DOHH2 (cell line): Measurements from ENCODE around the gene EMSY.

Experiments
- H3F3A ChIP-seq: fragments of 200-600 bp; sonication (generic), shearing (Covaris generic); 2 replicates; pipeline ENCODE4 v1.6.0; 2016; ENCODE audit warnings: antibody characterized with exemption, mild to moderate bottlenecking; ENCODE audit not compliant: control insufficient read depth, insufficient read depth
- H3K27ac ChIP-seq: fragments of 200-600 bp; sonication (generic); 2 replicates; pipeline ENCODE4 v1.5.1; 2014; ENCODE audit warnings: low read depth, mild to moderate bottlenecking, low read length, moderate library complexity
- H3K27me3 ChIP-seq: fragments of 200-600 bp; sonication (generic); 2 replicates; pipeline ENCODE4 v1.6.1; 2014; ENCODE audit warnings: mild to moderate bottlenecking, low read length, mixed read lengths; ENCODE audit not compliant: control insufficient read depth
- H3K36me3 ChIP-seq: fragments of 200-600 bp; sonication (generic); 2 replicates; pipeline ENCODE4 v1.6.1; 2014; ENCODE audit warnings: mild to moderate bottlenecking, low read length, moderate library complexity, mixed read lengths; ENCODE audit not compliant: control insufficient read depth
- H3K4me1 ChIP-seq: fragments of 200-600 bp; sonication (generic); 2 replicates; pipeline ENCODE4 v1.6.1; 2014; ENCODE audit warnings: mild to moderate bottlenecking, low read length, mixed read lengths; ENCODE audit not compliant: control insufficient read depth
- H3K4me2 ChIP-seq: fragments of 200-600 bp; sonication (generic); 2 replicates; pipeline ENCODE4 v1.6.0; 2014; ENCODE audit warnings: mild to moderate bottlenecking, low read length, moderate library complexity
- H3K4me3 ChIP-seq: fragments of 200-600 bp; sonication (generic); 2 replicates; pipeline ENCODE4 v1.5.1; 2014; ENCODE audit warnings: mild to moderate bottlenecking, low read length, mixed read lengths
- H3K79me2 ChIP-seq: fragments of 200-600 bp; sonication (generic); 2 replicates; pipeline ENCODE4 v1.6.1; 2014; ENCODE audit warnings: mild to moderate bottlenecking, low read length, mixed read lengths; ENCODE audit not compliant: control insufficient read depth
- H3K9me2 ChIP-seq: fragments of 200-600 bp; sonication (generic); replicated peaks from 2 replicates; pipeline ENCODE4 v1.6.1; 2014; ENCODE audit warnings: mild to moderate bottlenecking, low read length, mixed read lengths; ENCODE audit not compliant: control insufficient read depth
- H3K9me3 ChIP-seq: fragments of 200-600 bp; sonication (generic); 2 replicates; pipeline ENCODE4 v1.6.1; 2014; ENCODE audit warnings: antibody characterized with exemption, low read length, mixed read lengths; ENCODE audit not compliant: control insufficient read depth, insufficient read depth
- H4K20me1 ChIP-seq: fragments of 200-600 bp; sonication (generic); 2 replicates; pipeline ENCODE4 v1.6.0; 2014; ENCODE audit warnings: low read depth, mild to moderate bottlenecking, antibody characterized with exemption, low read length, moderate library complexity; ENCODE audit not compliant: control insufficient read depth, insufficient read depth
- CTCF ChIP-seq: fragments of 200-600 bp; sonication (generic); IDR thresholded peaks from one replicate; pipeline ENCODE4 v1.5.1; 2014; ENCODE audit warnings: antibody characterized with exemption, mild to moderate bottlenecking, low read depth, low read length; ENCODE audit not compliant: poor library complexity, severe bottlenecking
- EZH2phosphoT487 ChIP-seq: fragments of 200-600 bp; sonication (generic); IDR thresholded peaks from 2 replicates; pipeline ENCODE4 v1.6.1; 2017; ENCODE audit warnings: borderline replicate concordance, mild to moderate bottlenecking, antibody characterized with exemption, low read length, moderate library complexity, mixed read lengths

Gene EMSY

GRCh38 chr11:76443268-76443980 is 1.4 kb upstream of the EMSY start:
- peak overlapping the region; percentile 72 for H3K4me2 ChIP-seq
- H3K27ac ChIP-seq: peak overlapping the region; percentile 61
- peak overlapping the region; percentile 90 for H3K4me3 ChIP-seq
- peaks cover 20% of the 10 kb centered on the region for H3K4me1 ChIP-seq
- no peaks in the 10 kb centered on the region for H3K9me2 ChIP-seq
- peaks cover 9% of the 10 kb centered on the region for H4K20me1 ChIP-seq
- H3K36me3 ChIP-seq: peaks cover 52% of the 10 kb centered on the region
- TF ChIP-seq EZH2phosphoT487 (no peak), CTCF (no peak)
- no peaks in the 10 kb centered on the region for H3K27me3 ChIP-seq
- no peaks in the 10 kb centered on the region for H3F3A ChIP-seq
- no peaks in the 10 kb centered on the region for H3K9me3 ChIP-seq
- H3K79me2 ChIP-seq: peaks cover 63% of the 10 kb centered on the region

- H3F3A ChIP-seq: no peaks in the 10 kb centered on the region
- H3K4me3 ChIP-seq: peak overlapping the region; percentile 90
- H3K27ac ChIP-seq: peak overlapping the region; percentile 61
- H3K9me3 ChIP-seq: no peaks in the 10 kb centered on the region
- peaks cover 56% of the 10 kb centered on the region for H3K36me3 ChIP-seq
- H3K4me1 ChIP-seq: peaks cover 20% of the 10 kb centered on the region
- H3K4me2 ChIP-seq: peak overlapping the region; percentile 72
- no peaks in the 10 kb centered on the region for H3K9me2 ChIP-seq
- peaks cover 9% of the 10 kb centered on the region for H4K20me1 ChIP-seq
- no peak for TF ChIP-seq EZH2phosphoT487
- TF ChIP-seq CTCF: no peak
- peaks cover 65% of the 10 kb centered on the region for H3K79me2 ChIP-seq
- no peaks in the 10 kb centered on the region for H3K27me3 ChIP-seq
Measured at GRCh38 chr11:76444065-76444383, 794 bp upstream of the EMSY start.

DNA sequence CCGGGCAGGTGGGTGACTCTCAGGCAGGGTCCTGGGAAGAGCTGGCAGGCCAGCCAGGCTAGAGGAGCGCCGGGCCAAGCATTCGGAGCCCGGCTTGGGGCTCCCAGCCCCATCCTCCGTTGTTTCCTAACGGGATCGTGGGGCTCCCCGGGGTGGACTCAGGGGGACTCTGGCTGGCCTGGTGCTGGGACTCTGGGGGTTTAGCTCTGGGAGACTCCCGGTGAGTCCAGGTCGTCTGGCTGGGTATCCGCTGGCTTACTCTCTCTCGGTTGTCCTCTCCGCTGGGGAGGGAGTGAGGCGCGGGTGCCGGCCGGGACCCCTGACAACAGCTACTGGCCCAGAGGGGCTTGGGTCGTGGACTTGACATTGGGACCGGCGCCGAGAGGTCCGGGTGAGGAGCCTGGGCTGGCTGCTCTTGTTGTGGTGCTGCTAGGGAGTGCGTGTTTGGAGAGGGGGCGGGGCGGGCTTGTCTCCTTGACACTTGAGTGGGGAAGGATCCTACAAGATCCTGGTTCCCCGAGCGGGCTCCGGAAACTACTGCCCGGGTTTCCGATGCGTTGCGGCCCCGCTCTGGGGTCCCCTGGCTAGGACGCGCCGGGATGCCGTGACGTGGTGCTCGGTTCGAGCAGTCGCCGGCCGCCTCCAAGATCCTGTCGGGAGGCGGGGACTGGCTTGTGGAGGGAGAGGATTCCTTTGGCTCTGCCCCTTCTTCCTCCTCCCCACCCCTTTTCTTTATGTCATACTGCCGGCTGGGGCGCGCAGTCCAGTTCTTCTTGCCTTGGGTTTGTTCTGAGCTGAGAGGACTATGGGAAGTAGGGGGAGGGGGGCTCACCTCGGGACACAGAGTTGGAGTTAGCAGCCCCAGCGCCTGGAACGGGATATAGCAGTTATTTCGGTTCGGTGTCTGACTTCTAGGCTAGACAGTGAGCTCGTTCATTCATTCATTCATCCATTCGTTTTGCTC is 585 bp downstream of the EMSY start:
- Histone ChIP-seq H3F3A (no peaks in the 10 kb centered on the region), H3K27me3 (no peaks in the 10 kb centered on the region), H3K79me2 (peaks cover 70% of the 10 kb centered on the region), H3K27ac (peak overlapping the region; percentile 61), H3K9me3 (no peaks in the 10 kb centered on the region), H3K4me1 (peaks cover 20% of the 10 kb centered on the region), H3K36me3 (peaks cover 69% of the 10 kb centered on the region), H4K20me1 (peaks cover 9% of the 10 kb centered on the region), H3K9me2 (no peaks in the 10 kb centered on the region), H3K4me3 (peak overlapping the region; percentile 90), H3K4me2 (peak overlapping the region; percentile 72)
- TF ChIP-seq CTCF (no peak), EZH2phosphoT487 (no peak)
